ENCODE data around the gene GALNT17.

- TF ChIP-seq CTCF (IDR thresholded peaks at IDR 0.05; ENCODE audit: borderline replicate concordance, extremely low read depth, low read length, poor library complexity, severe bottlenecking), result no peak
- TF ChIP-seq EZH2 (IDR thresholded peaks at IDR 0.05; ENCODE audit: borderline replicate concordance, low read depth, low read length, severe bottlenecking), result no peak
These were observed 352.4 kb downstream of the GALNT17 start for GRCh38 chr7:71484380-71484779.

Data from DND-41 (cell line).